Astrocyte (in vitro differentiated cells and primary cell): ENCODE results near the gene ACACA.

ENCODE experiments used
- CTCF ChIP-seq: IDR thresholded peaks from 2 replicates; pipeline ENCODE4 v1.5.1; 2011; ENCODE audit warnings: low read depth, mild to moderate bottlenecking, inconsistent platforms, low read length, moderate library complexity; ENCODE audit not compliant: insufficient read depth
- EZH2 ChIP-seq: IDR thresholded peaks from 2 replicates; pipeline ENCODE4 v1.6.1; 2012; ENCODE audit warnings: mild to moderate bottlenecking, low read length, inconsistent platforms; ENCODE audit not compliant: insufficient read depth

GRCh38 chr17:37417852-37418251, 11.2 kb upstream of the ACACA start:
- TF ChIP-seq CTCF = no peak
- no peak for TF ChIP-seq EZH2
